Measurements from ENCODE around the gene AHCYL2. TPM values are rescaled to one million over a fixed set of nuclear protein-coding genes. Genes with fewer than 3 reads are reported as not detected.

AHCYL2 gene
- polyA plus RNA-seq = 38.8 and 39.9 TPM in 2 replicates
- polyA minus RNA-seq = 51.9 and 64.6 TPM in 2 replicates

DNA sequence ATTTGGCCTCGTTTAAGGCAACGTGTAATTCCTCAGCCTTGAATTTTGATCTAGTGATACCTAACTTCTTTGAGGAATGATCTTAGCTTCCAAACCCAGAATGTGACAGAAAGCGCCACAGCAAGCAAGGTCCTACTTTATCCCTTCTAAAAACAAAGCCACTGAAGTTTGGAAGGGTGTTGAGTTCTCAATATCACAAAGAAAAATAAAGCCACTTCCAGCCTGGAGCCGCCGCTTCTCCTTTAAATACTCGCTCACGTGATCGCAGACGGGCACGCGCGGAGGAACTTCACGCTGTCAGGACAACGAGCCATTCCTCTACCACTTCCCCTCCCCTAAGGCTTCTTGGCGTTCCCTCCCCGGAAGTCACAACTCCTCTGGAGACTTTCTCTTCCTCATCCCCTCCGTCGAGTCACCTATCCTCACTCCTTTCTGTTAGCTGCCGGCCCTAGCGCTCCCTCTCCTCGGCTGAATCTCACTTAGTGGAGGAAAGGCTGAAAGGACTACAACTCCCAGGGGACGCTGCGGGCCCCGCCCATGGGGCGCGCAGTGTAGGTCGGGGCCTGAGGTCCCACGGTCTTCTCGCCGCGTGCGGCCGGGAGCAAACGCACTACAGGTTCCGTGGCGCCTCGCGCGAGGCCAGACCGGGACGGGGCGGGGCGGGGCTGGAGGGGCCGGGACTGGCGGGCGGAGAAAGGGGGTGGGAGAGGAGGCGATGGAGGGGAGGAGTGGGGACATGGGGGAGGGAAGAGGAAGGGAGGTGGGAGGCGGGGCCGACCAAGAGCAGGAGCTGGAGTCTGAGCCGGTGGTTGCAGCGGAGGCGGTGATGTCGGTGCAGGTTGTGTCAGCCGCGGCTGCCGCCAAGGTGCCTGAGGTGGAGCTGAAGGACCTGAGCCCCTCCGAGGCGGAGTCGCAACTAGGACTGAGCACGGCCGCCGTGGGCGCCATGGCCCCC is at the start of gene AHCYL2:
TSS of gene AHCYL2 (plus strand) at position 780 of the 955 bp plus-strand sequence.
- H3K9ac ChIP-seq (ENCODE audit: low read length) = peak within 1 kb of the TSS; percentile 87
- H3K36me3 ChIP-seq (ENCODE audit: insufficient read depth, low read length) = no peaks in the 10 kb centered on the region
- TF ChIP-seq RAD21 (conservative IDR thresholded peaks at IDR 0.05) = no peak
- TF ChIP-seq, protein P1, sequence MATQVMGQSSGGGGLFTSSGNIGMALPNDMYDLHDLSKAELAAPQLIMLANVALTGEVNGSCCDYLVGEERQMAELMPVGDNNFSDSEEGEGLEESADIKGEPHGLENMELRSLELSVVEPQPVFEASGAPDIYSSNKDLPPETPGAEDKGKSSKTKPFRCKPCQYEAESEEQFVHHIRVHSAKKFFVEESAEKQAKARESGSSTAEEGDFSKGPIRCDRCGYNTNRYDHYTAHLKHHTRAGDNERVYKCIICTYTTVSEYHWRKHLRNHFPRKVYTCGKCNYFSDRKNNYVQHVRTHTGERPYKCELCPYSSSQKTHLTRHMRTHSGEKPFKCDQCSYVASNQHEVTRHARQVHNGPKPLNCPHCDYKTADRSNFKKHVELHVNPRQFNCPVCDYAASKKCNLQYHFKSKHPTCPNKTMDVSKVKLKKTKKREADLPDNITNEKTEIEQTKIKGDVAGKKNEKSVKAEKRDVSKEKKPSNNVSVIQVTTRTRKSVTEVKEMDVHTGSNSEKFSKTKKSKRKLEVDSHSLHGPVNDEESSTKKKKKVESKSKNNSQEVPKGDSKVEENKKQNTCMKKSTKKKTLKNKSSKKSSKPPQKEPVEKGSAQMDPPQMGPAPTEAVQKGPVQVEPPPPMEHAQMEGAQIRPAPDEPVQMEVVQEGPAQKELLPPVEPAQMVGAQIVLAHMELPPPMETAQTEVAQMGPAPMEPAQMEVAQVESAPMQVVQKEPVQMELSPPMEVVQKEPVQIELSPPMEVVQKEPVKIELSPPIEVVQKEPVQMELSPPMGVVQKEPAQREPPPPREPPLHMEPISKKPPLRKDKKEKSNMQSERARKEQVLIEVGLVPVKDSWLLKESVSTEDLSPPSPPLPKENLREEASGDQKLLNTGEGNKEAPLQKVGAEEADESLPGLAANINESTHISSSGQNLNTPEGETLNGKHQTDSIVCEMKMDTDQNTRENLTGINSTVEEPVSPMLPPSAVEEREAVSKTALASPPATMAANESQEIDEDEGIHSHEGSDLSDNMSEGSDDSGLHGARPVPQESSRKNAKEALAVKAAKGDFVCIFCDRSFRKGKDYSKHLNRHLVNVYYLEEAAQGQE (IDR thresholded peaks at IDR 0.05; ENCODE audit: borderline replicate concordance) = peak; percentile 12
- peak; percentile 86 for TF ChIP-seq POLR2AphosphoS5 (IDR thresholded peaks at IDR 0.05)
- no peak for TF ChIP-seq EZH2 (IDR thresholded peaks at IDR 0.05; ENCODE audit: borderline replicate concordance, insufficient read depth, low read length, poor library complexity, severe bottlenecking)
- TF ChIP-seq, protein P2, sequence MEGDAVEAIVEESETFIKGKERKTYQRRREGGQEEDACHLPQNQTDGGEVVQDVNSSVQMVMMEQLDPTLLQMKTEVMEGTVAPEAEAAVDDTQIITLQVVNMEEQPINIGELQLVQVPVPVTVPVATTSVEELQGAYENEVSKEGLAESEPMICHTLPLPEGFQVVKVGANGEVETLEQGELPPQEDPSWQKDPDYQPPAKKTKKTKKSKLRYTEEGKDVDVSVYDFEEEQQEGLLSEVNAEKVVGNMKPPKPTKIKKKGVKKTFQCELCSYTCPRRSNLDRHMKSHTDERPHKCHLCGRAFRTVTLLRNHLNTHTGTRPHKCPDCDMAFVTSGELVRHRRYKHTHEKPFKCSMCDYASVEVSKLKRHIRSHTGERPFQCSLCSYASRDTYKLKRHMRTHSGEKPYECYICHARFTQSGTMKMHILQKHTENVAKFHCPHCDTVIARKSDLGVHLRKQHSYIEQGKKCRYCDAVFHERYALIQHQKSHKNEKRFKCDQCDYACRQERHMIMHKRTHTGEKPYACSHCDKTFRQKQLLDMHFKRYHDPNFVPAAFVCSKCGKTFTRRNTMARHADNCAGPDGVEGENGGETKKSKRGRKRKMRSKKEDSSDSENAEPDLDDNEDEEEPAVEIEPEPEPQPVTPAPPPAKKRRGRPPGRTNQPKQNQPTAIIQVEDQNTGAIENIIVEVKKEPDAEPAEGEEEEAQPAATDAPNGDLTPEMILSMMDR (IDR thresholded peaks at IDR 0.05; ENCODE audit: poor library complexity, severe bottlenecking) = no peak
- TF ChIP-seq MXI1 (conservative IDR thresholded peaks at IDR 0.05; ENCODE audit: poor library complexity, severe bottlenecking) = peak; percentile 88
- no peak for TF ChIP-seq TAF1 (IDR thresholded peaks at IDR 0.05; ENCODE audit: low read depth)
- peak; percentile 29 for TF ChIP-seq EP300 (conservative IDR thresholded peaks at IDR 0.05; ENCODE audit: poor library complexity, severe bottlenecking)
- TF ChIP-seq SMC3 (conservative IDR thresholded peaks at IDR 0.05; ENCODE audit: poor library complexity) = no peak
- peak within 1 kb of the TSS; percentile 83 for H3K27ac ChIP-seq (ENCODE audit: low read length)
- H3F3A ChIP-seq (ENCODE audit: insufficient read depth, low read length, poor library complexity, severe bottlenecking) = peaks cover 6% of the 10 kb centered on the region
- no peaks in the 10 kb centered on the region for H3K9me2 ChIP-seq (ENCODE audit: insufficient read depth, low read length)
- H2AFZ ChIP-seq (ENCODE audit: low read depth, low read length) = peak within 1 kb of the TSS; percentile 60
- no peaks in the 10 kb centered on the region for H3K27me3 ChIP-seq (ENCODE audit: insufficient read depth, low read depth, low read length)
- H3K79me2 ChIP-seq (replicated peaks; ENCODE audit: insufficient read depth, low read length) = peaks cover 29% of the 10 kb centered on the region
- H3K4me3 ChIP-seq (ENCODE audit: low read length) = peak within 1 kb of the TSS; percentile 77
- peak within 1 kb of the TSS; percentile 78 for H3K4me2 ChIP-seq (ENCODE audit: low read length)
- H3K9me3 ChIP-seq (ENCODE audit: low read length) = no peaks in the 10 kb centered on the region
- H4K20me1 ChIP-seq (ENCODE audit: insufficient read depth) = no peaks in the 10 kb centered on the region

GRCh38 chr7:129176916-129177710 is 47.7 kb upstream of the AHCYL2 start:
- Histone ChIP-seq H3K9me2 (ENCODE audit: insufficient read depth, low read length) (no peaks in the 10 kb centered on the region), H3F3A (ENCODE audit: insufficient read depth, low read length, poor library complexity, severe bottlenecking) (no peaks in the 10 kb centered on the region), H2AFZ (ENCODE audit: low read depth, low read length) (no peak overlapping the region), H4K20me1 (ENCODE audit: insufficient read depth) (no peaks in the 10 kb centered on the region), H3K9ac (ENCODE audit: low read length) (no peak overlapping the region), H3K36me3 (ENCODE audit: insufficient read depth, low read length) (no peaks in the 10 kb centered on the region), H3K27ac (ENCODE audit: low read length) (no peak overlapping the region), H3K9me3 (ENCODE audit: low read length) (no peaks in the 10 kb centered on the region), H3K4me3 (ENCODE audit: low read length) (no peak overlapping the region), H3K79me2 (replicated peaks; ENCODE audit: insufficient read depth, low read length) (no peaks in the 10 kb centered on the region), H3K27me3 (ENCODE audit: insufficient read depth, low read depth, low read length) (no peaks in the 10 kb centered on the region), H3K4me2 (ENCODE audit: low read length) (no peak overlapping the region)
- TF ChIP-seq, protein P2 (IDR thresholded peaks at IDR 0.05; ENCODE audit: poor library complexity, severe bottlenecking) = no peak
- TF ChIP-seq, protein P1 (IDR thresholded peaks at IDR 0.05; ENCODE audit: borderline replicate concordance) = no peak
- TF ChIP-seq TAF1 (IDR thresholded peaks at IDR 0.05; ENCODE audit: low read depth) (no peak), MXI1 (conservative IDR thresholded peaks at IDR 0.05; ENCODE audit: poor library complexity, severe bottlenecking) (no peak), EP300 (conservative IDR thresholded peaks at IDR 0.05; ENCODE audit: poor library complexity, severe bottlenecking) (no peak)

Data from neural cell (in vitro differentiated cells).